ENCODE data around the gene SH3RF2. TPM values are rescaled to one million over a fixed set of nuclear protein-coding genes. Genes with fewer than 3 reads are reported as not detected.
"Not testable (repeated sequence)": the region's sequence is repeated elsewhere in the genome, so short reads cannot be mapped to it uniquely, and the experiment has no call there.

SH3RF2 gene
- total RNA-seq, 4 donors from 2014 or later, result 67.9 to 172 (median 96.3) TPM

DNA sequence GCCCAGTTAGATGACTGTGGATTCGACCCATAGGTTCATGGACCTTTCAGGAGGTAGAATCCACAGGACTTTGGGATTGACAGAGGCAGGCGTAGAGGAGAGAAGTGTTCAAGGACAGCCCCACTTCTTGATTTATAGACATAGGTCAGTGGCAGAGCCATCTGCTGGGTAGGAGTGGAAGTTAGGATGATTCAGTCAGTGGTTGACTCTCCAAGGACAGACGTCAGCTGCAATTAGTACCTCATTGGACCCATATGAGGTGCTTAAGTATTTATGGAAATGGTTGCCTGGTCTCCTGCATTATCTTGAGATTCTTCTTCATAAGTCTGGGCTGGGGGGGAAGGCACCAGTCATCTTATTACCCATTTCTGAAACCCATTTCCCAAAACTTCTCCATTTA, 70.9 kb downstream of the SH3RF2 start:
- Histone ChIP-seq H3K36me3 (no peaks in the 10 kb centered on the region), H3K27ac (no peak overlapping the region), H3K9me3 (no peaks in the 10 kb centered on the region), H3K4me1 (peaks cover 0 to 15% (median 4%) of the 10 kb centered on the region in 4 donors), H3K27me3 (no peaks in the 10 kb centered on the region), H3K4me3 (no peak overlapping the region)
- in situ Hi-C loops (cut with MboI; ENCODE audit: low pct_ligation_motif_present in 1 of 4, low pct_unique_long_range_greater_than_20kb in 1 of 4, low sequenced_read_pairs in 3 of 4), result no loop called here
- 64 to 76% methylated on average over 2 to 3 of the region's 3 CpGs for WGBS, 2 donors (ENCODE audit: low coverage in 1 of 2)
- DNase-seq, result no peak
- intact Hi-C loops (cut with DNase I; ENCODE audit: low total_unique reads), result no loop called here
- TF ChIP-seq POLR2A (IDR thresholded peaks at IDR 0.05) (no peak), POLR2AphosphoS5 (IDR thresholded peaks at IDR 0.05) (no peak), EP300 (IDR thresholded peaks at IDR 0.05; ENCODE audit: low read depth) (no peak)
- TF ChIP-seq, protein P1, sequence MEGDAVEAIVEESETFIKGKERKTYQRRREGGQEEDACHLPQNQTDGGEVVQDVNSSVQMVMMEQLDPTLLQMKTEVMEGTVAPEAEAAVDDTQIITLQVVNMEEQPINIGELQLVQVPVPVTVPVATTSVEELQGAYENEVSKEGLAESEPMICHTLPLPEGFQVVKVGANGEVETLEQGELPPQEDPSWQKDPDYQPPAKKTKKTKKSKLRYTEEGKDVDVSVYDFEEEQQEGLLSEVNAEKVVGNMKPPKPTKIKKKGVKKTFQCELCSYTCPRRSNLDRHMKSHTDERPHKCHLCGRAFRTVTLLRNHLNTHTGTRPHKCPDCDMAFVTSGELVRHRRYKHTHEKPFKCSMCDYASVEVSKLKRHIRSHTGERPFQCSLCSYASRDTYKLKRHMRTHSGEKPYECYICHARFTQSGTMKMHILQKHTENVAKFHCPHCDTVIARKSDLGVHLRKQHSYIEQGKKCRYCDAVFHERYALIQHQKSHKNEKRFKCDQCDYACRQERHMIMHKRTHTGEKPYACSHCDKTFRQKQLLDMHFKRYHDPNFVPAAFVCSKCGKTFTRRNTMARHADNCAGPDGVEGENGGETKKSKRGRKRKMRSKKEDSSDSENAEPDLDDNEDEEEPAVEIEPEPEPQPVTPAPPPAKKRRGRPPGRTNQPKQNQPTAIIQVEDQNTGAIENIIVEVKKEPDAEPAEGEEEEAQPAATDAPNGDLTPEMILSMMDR (IDR thresholded peaks at IDR 0.05), result no peak

DNA sequence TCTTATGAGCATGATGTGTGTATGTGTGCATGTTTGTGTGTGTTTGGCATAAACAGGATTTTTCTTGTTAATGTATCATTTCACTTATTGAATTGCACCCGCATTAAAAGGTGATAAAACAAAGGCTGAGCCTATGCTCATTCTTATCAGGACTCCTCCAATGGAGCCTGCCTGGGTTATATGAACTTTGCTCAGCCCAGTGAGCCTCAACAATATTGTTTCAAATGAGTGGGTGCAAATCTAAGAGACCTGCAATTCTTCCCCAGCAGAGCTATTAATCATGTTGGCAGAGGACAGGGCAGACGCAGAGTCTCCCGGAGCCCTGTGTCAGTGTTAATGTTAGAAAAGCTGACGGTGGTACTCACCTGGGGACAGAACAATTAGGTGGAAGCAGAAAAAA, 71.6 kb downstream of the SH3RF2 start:
- Histone ChIP-seq H3K4me3 (no peak overlapping the region), H3K9me3 (no peaks in the 10 kb centered on the region), H3K4me1 (peaks cover 0 to 15% (median 4%) of the 10 kb centered on the region in 4 donors), H3K36me3 (no peaks in the 10 kb centered on the region), H3K27me3 (no peaks in the 10 kb centered on the region), H3K27ac (peak overlapping the region in 3 of 4 donors; percentile 1 to 27 (median 12))
- DNase-seq, result peak; percentile 17
- in situ Hi-C loops (cut with MboI; ENCODE audit: low pct_ligation_motif_present in 1 of 4, low pct_unique_long_range_greater_than_20kb in 1 of 4, low sequenced_read_pairs in 3 of 4) (no loop called here), intact Hi-C loops (cut with DNase I; ENCODE audit: low total_unique reads) (no loop called here)
- no peak for TF ChIP-seq POLR2A (IDR thresholded peaks at IDR 0.05)
- TF ChIP-seq EP300 (IDR thresholded peaks at IDR 0.05; ENCODE audit: low read depth), result no peak
- TF ChIP-seq, protein P1 (IDR thresholded peaks at IDR 0.05), result no peak
- no peak for TF ChIP-seq POLR2AphosphoS5 (IDR thresholded peaks at IDR 0.05)
- 39 to 53% methylated on average over 3 to 4 of the region's 4 CpGs for WGBS, 2 donors (ENCODE audit: low coverage in 1 of 2)

DNA sequence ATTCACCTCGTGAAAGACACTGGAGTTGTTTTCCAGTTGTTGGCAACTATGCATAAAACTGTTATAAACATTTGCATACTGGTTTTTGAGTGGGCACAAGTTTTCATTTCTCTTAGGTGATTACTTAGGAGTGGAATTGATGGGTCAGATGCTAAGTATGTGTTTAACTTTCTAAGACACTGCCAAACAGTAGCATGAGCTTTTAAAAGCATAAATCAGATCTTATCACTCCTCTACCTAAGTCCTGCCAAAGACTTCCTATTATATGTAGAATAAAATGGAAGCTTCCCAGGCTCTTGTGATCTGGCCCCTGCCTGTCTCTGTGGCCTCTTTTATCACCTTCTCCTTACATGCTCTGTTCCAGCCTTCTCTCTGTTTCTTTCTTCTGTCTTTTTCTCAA, 72.6 kb downstream of the SH3RF2 start:
- intact Hi-C loops (cut with DNase I; ENCODE audit: low total_unique reads), result no loop called here
- peaks cover 0 to 15% (median 4%) of the 10 kb centered on the region in 4 donors for H3K4me1 ChIP-seq
- H3K4me3 ChIP-seq, result no peak overlapping the region
- H3K9me3 ChIP-seq, result no peaks in the 10 kb centered on the region
- 58 to 60% methylated on average over 1 of the region's 1 CpG for WGBS, 2 donors (ENCODE audit: low coverage in 1 of 2)
- no peaks in the 10 kb centered on the region for H3K27me3 ChIP-seq
- no peak overlapping the region for H3K27ac ChIP-seq
- TF ChIP-seq POLR2AphosphoS5 (IDR thresholded peaks at IDR 0.05), result no peak
- TF ChIP-seq, protein P1 (IDR thresholded peaks at IDR 0.05), result no peak
- no peak for TF ChIP-seq EP300 (IDR thresholded peaks at IDR 0.05; ENCODE audit: low read depth)
- TF ChIP-seq POLR2A (IDR thresholded peaks at IDR 0.05), result no peak
- in situ Hi-C loops (cut with MboI; ENCODE audit: low pct_ligation_motif_present in 1 of 4, low pct_unique_long_range_greater_than_20kb in 1 of 4, low sequenced_read_pairs in 3 of 4), result no loop called here
- peaks cover 0 to 4% (median 0%) of the 10 kb centered on the region in 4 donors for H3K36me3 ChIP-seq
- no peak for DNase-seq

DNA sequence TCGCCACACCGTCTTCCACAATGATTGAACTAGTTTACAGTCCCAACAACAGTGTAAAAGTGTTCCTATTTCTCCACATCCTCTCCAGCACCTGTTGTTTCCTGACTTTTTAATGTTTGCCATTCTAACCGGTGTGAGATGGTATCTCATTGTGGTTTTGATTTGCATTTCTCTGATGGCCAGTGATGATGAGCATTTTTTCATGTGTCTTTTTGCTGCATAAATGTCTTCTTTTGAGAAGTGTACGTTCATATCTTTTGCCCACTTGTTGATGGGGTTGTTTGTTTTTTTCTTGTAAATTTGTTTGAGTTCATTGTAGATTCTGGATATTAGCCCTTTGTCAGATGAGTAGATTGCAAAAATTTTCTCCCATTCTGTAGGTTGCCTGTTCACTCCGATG, 74.1 kb downstream of the SH3RF2 start:
- DNase-seq; in situ Hi-C loops (cut with MboI; ENCODE audit: low pct_ligation_motif_present in 1 of 4, low pct_unique_long_range_greater_than_20kb in 1 of 4, low sequenced_read_pairs in 3 of 4); intact Hi-C loops (cut with DNase I; ENCODE audit: low total_unique reads); H3K27ac ChIP-seq; H3K4me3 ChIP-seq; H3K27me3 ChIP-seq; H3K9me3 ChIP-seq; H3K36me3 ChIP-seq: not testable (repeated sequence)
- 80 to 100% methylated on average over 1 to 5 of the region's 5 CpGs for WGBS, 2 donors (ENCODE audit: low coverage in 1 of 2)
- peaks cover 0 to 15% (median 4%) of the 10 kb centered on the region in 4 donors for H3K4me1 ChIP-seq

DNA sequence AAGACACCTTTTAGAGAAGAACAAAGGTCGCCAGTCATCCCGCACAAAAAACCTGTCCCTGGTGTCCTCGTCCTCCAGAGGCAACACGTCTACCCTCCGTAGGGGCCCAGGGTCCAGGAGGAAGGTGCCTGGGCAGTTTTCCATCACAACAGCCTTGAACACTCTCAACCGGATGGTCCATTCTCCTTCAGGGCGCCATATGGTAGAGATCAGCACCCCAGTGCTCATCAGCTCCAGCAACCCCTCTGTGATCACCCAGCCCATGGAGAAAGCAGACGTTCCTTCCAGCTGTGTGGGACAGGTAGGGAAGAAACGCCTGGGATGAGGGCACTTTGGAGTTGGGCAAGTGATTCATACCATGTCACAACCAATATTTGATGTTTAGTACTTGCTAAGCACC, 77.4 kb downstream of the SH3RF2 start:
- peaks cover 0 to 6% (median 0%) of the 10 kb centered on the region in 4 donors for H3K36me3 ChIP-seq
- H3K9me3 ChIP-seq, result no peaks in the 10 kb centered on the region
- intact Hi-C loops (cut with DNase I; ENCODE audit: low total_unique reads), result no loop called here
- 83 to 86% methylated on average over 2 to 9 of the region's 9 CpGs for WGBS, 2 donors (ENCODE audit: low coverage in 1 of 2)
- H3K27ac ChIP-seq, result no peak overlapping the region
- H3K4me3 ChIP-seq, result no peak overlapping the region
- no peaks in the 10 kb centered on the region for H3K27me3 ChIP-seq
- no peaks in the 10 kb centered on the region for H3K4me1 ChIP-seq
- DNase-seq, result no peak
- TF ChIP-seq, protein P1 (IDR thresholded peaks at IDR 0.05), result no peak
- TF ChIP-seq EP300 (IDR thresholded peaks at IDR 0.05; ENCODE audit: low read depth), result no peak
- TF ChIP-seq POLR2A (IDR thresholded peaks at IDR 0.05), result no peak
- no peak for TF ChIP-seq POLR2AphosphoS5 (IDR thresholded peaks at IDR 0.05)
- in situ Hi-C loops (cut with MboI; ENCODE audit: low pct_ligation_motif_present in 1 of 4, low pct_unique_long_range_greater_than_20kb in 1 of 4, low sequenced_read_pairs in 3 of 4), result no loop called here
